Stomach (tissue), 4 donors: ENCODE results near the gene PJA2.

Source experiments
- EP300 ChIP-seq: sonication (generic); formaldehyde crosslinking; IDR thresholded peaks from one replicate; pipeline ENCODE4 v1.6.1; 2017; ENCODE audit warnings: antibody characterized with exemption
- POLR2A ChIP-seq, 4 donors: fragments of 450-650 bp; IDR thresholded peaks; one replicate each; pipeline ENCODE4 v1.6.1; 2016; ENCODE audit warnings: antibody characterized with exemption in 4 of 4, control low read depth in 2 of 4, mild to moderate bottlenecking in 1 of 4, moderate library complexity in 1 of 4
- POLR2AphosphoS5 ChIP-seq, 3 donors: sonication (generic); formaldehyde crosslinking; IDR thresholded peaks; one replicate each; pipeline ENCODE4 v1.6.1; 2016; ENCODE audit warnings: antibody characterized with exemption in 3 of 3
- TF ChIP-seq, protein P1 (sequence below), 7 experiments: fragments of 450-650 bp in 4 of 7; fragments of 200-600 bp in 3 of 7; sonication (generic) in 3 of 7; IDR thresholded peaks; one replicate each; pipeline ENCODE4 v1.5.1; 2016 to 2019; ENCODE audit warnings: antibody characterized with exemption in 7 of 7, control low read depth in 2 of 7, mild to moderate bottlenecking in 1 of 7

DNA sequence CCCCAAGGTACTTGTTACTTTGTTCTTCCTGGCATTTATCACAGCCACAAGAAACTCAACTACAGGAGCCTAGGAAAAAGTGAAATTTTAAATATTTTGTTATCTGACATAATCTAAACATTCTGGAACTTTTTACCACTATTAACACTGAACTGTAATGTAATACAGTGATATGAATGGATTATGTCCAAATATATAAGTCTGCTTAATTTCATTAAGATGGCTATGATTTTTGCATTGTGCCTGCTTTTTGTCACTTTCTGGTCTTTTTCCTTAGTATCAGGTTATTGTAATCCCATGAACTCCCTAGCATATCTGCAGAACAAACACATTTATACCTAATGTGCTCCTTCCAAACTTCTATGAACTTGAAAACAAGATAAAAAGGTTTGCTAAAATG is 35.8 kb downstream of the PJA2 start:
- TF ChIP-seq, protein P1, sequence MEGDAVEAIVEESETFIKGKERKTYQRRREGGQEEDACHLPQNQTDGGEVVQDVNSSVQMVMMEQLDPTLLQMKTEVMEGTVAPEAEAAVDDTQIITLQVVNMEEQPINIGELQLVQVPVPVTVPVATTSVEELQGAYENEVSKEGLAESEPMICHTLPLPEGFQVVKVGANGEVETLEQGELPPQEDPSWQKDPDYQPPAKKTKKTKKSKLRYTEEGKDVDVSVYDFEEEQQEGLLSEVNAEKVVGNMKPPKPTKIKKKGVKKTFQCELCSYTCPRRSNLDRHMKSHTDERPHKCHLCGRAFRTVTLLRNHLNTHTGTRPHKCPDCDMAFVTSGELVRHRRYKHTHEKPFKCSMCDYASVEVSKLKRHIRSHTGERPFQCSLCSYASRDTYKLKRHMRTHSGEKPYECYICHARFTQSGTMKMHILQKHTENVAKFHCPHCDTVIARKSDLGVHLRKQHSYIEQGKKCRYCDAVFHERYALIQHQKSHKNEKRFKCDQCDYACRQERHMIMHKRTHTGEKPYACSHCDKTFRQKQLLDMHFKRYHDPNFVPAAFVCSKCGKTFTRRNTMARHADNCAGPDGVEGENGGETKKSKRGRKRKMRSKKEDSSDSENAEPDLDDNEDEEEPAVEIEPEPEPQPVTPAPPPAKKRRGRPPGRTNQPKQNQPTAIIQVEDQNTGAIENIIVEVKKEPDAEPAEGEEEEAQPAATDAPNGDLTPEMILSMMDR (IDR thresholded peaks at IDR 0.05): no peak
- no peak for TF ChIP-seq POLR2A (IDR thresholded peaks at IDR 0.05)
- no peak for TF ChIP-seq EP300
- TF ChIP-seq POLR2AphosphoS5 (IDR thresholded peaks at IDR 0.05): no peak
